Uterus (tissue), 2 donors: ENCODE results near the gene GTSE1.

Source experiments
- POLR2A ChIP-seq, 2 donors: fragments of 450-650 bp; IDR thresholded peaks; one replicate each; pipeline ENCODE4 v1.6.1; 2016; ENCODE audit warnings: antibody characterized with exemption in 2 of 2, mild to moderate bottlenecking in 1 of 2, moderate library complexity in 1 of 2
- TF ChIP-seq, protein P1 (sequence below), 4 experiments: fragments of 200-600 bp in 2 of 4; fragments of 450-650 bp in 2 of 4; sonication (generic) in 2 of 4; IDR thresholded peaks; one replicate each; pipeline ENCODE4 v1.5.1; 2016 to 2019; ENCODE audit warnings: antibody characterized with exemption in 4 of 4, mild to moderate bottlenecking in 2 of 4, moderate library complexity in 1 of 4

DNA sequence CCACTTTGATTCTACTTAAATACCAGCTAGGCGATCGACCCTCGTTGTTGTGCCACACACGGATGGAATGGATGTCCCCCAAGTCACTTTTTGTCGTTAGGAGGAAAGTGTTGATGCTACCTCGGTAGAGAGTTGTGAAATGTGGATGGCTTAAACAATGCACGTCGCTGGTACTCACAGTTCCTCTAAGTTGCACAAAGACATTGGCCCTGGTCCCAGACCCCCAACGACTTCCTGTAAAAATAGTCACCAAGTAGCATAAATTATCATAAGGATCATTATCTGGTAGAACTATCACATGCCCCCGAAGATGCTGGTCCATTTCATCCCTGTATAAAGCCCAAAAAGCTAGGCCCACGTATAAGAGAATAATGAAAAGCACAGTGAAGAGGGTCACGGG lies 37.3 kb upstream of the GTSE1 start:
- TF ChIP-seq POLR2A (IDR thresholded peaks at IDR 0.05), result no peak
- TF ChIP-seq, protein P1, sequence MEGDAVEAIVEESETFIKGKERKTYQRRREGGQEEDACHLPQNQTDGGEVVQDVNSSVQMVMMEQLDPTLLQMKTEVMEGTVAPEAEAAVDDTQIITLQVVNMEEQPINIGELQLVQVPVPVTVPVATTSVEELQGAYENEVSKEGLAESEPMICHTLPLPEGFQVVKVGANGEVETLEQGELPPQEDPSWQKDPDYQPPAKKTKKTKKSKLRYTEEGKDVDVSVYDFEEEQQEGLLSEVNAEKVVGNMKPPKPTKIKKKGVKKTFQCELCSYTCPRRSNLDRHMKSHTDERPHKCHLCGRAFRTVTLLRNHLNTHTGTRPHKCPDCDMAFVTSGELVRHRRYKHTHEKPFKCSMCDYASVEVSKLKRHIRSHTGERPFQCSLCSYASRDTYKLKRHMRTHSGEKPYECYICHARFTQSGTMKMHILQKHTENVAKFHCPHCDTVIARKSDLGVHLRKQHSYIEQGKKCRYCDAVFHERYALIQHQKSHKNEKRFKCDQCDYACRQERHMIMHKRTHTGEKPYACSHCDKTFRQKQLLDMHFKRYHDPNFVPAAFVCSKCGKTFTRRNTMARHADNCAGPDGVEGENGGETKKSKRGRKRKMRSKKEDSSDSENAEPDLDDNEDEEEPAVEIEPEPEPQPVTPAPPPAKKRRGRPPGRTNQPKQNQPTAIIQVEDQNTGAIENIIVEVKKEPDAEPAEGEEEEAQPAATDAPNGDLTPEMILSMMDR (IDR thresholded peaks at IDR 0.05), result no peak
